PFSK-1 (cell line): ENCODE measurements around the gene PCYT1B.

Source experiments
- FOXP2 ChIP-seq: optimal IDR thresholded peaks from 2 replicates; pipeline ENCODE3; 2011; ENCODE audit warnings: borderline replicate concordance, control low read depth, inconsistent platforms; ENCODE audit not compliant: insufficient read depth; ENCODE audit errors: extremely low read length, extremely low read depth
- POLR2AphosphoS5 ChIP-seq: IDR thresholded peaks from 2 replicates; pipeline ENCODE4 v1.6.1; 2012; ENCODE audit warnings: low read depth, mild to moderate bottlenecking, control low read depth, low read length, moderate library complexity
- REST ChIP-seq, 2 experiments: IDR thresholded peaks; 2 replicates each; pipeline versions ENCODE4 v1.6.1 to v1.8.0; 2011 to 2012; ENCODE audit warnings: low read depth in 2 of 2, low read length in 2 of 2, control low read depth in 1 of 2, inconsistent platforms in 1 of 2, mild to moderate bottlenecking in 1 of 2, moderate library complexity in 1 of 2; ENCODE audit not compliant: insufficient read depth in 1 of 2
- SIN3A ChIP-seq: IDR thresholded peaks from 2 replicates; pipeline ENCODE4 v1.6.1; 2012; ENCODE audit warnings: mild to moderate bottlenecking, low read length, moderate library complexity, borderline replicate concordance; ENCODE audit not compliant: insufficient read depth
- TAF1 ChIP-seq: IDR thresholded peaks from 2 replicates; pipeline ENCODE4 v1.6.1; 2012; ENCODE audit warnings: low read length, control low read depth, borderline replicate concordance; ENCODE audit not compliant: insufficient read depth

GRCh38 chrX:24594501-24594900 is 52.6 kb downstream of the PCYT1B start:
- TF ChIP-seq POLR2AphosphoS5 (no peak), TAF1 (no peak), SIN3A (no peak), REST (IDR thresholded peaks at IDR 0.05; ENCODE audit: insufficient read depth in 1 of 2, low read depth in 2 of 2, low read length in 2 of 2) (no peak), FOXP2 (no peak)
